Loucy (cell line): ENCODE data around the gene C9orf153.

Source experiments
- H2AFZ ChIP-seq: fragments of 200-600 bp; sonication (generic); 2 replicates; pipeline ENCODE4 v1.6.0; 2016; ENCODE audit warnings: antibody characterized with exemption, mild to moderate bottlenecking, low read length, moderate library complexity
- H3F3A ChIP-seq: fragments of 200-600 bp; 2 replicates; pipeline ENCODE4 v1.6.0; 2016; ENCODE audit warnings: antibody characterized with exemption, low read depth, mild to moderate bottlenecking
- H3K27me3 ChIP-seq: fragments of 200-600 bp; sonication (generic); 2 replicates; pipeline ENCODE4 v1.6.1; 2014; ENCODE audit warnings: low read length, mild to moderate bottlenecking; ENCODE audit not compliant: insufficient read depth, poor library complexity, severe bottlenecking
- H3K36me3 ChIP-seq: fragments of 200-600 bp; sonication (generic); 2 replicates; pipeline ENCODE4 v1.6.1; 2016; ENCODE audit warnings: low read length; ENCODE audit not compliant: insufficient read depth
- H3K4me1 ChIP-seq: fragments of 200-600 bp; sonication (generic); 2 replicates; pipeline ENCODE4 v1.5.1; 2014; ENCODE audit warnings: low read length, mild to moderate bottlenecking; ENCODE audit not compliant: insufficient read depth, poor library complexity, severe bottlenecking
- H3K4me2 ChIP-seq: fragments of 200-600 bp; sonication (generic); 2 replicates; pipeline ENCODE4 v1.6.0; 2014; ENCODE audit warnings: antibody characterized with exemption, low read length, low read depth, mild to moderate bottlenecking; ENCODE audit not compliant: poor library complexity, severe bottlenecking
- H3K4me3 ChIP-seq: fragments of 200-600 bp; sonication (generic); 2 replicates; pipeline ENCODE4 v1.5.1; 2014; ENCODE audit warnings: low read length, mild to moderate bottlenecking, mixed read lengths; ENCODE audit not compliant: poor library complexity, severe bottlenecking
- H3K79me2 ChIP-seq: fragments of 200-600 bp; sonication (generic); 2 replicates; pipeline ENCODE4 v1.6.1; 2014; ENCODE audit warnings: low read length; ENCODE audit not compliant: insufficient read depth
- H3K9ac ChIP-seq: fragments of 200-600 bp; sonication (generic); 2 replicates; pipeline ENCODE4 v1.6.0; 2014; ENCODE audit warnings: mild to moderate bottlenecking, low read depth, low read length, moderate library complexity; ENCODE audit not compliant: poor library complexity, severe bottlenecking
- H3K9me2 ChIP-seq: fragments of 200-600 bp; sonication (generic); replicated peaks from 2 replicates; pipeline ENCODE4 v1.6.1; 2016; ENCODE audit warnings: low read depth, low read length, mixed read lengths
- H3K9me3 ChIP-seq: fragments of 200-600 bp; sonication (generic); 2 replicates; pipeline ENCODE4 v1.6.1; 2014; ENCODE audit warnings: mild to moderate bottlenecking, antibody characterized with exemption, low read length, low read depth; ENCODE audit not compliant: insufficient read depth
- H4K20me1 ChIP-seq: fragments of 200-600 bp; sonication (generic); 2 replicates; pipeline ENCODE4 v1.6.0; 2014; ENCODE audit warnings: antibody characterized with exemption, low read length, mild to moderate bottlenecking; ENCODE audit not compliant: insufficient read depth, poor library complexity, severe bottlenecking
- CTCF ChIP-seq: fragments of 200-600 bp; sonication (generic); conservative IDR thresholded peaks from 2 replicates; pipeline ENCODE4 v1.5.1; 2014; ENCODE audit warnings: mild to moderate bottlenecking, antibody characterized with exemption, low read length
- EZH2phosphoT487 ChIP-seq: fragments of 200-600 bp; IDR thresholded peaks from 2 replicates; pipeline ENCODE4 v1.6.1; 2018; ENCODE audit warnings: antibody characterized with exemption, mild to moderate bottlenecking, moderate library complexity, borderline replicate concordance

Gene C9orf153

DNA sequence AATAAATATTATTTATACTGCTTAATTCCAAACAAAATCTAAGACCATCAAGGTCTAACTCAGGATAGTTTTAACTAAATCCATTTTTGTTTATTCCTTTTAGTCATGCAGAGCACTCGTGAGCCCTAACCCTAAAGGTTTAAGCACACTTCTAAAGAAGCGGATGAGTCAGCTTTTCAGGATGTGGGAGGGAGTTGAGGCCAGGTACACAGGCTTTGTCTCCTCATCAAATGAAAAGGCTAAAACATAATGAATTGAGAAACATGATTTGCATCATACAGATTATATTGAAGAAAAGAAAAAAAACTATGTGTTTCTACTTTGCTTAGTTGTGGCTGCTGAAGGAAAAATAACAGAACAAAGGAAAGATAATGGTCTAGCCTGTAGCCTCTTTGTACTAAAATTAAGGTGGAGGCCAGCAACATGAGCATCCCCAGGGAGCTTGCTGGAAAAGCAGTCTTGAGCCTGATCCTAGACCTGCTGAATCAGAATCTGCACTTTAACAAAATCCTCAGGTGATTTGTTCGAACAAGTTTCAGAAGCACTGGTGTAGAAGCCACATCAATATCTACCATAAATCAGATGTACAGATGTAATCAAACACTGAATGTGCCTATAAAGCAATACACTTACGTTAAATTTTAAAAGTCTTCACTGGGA, 44.0 kb upstream of the C9orf153 start:
- H3K4me1 ChIP-seq = peaks cover 14% of the 10 kb centered on the region
- H3K4me2 ChIP-seq = no peak overlapping the region
- H3K27me3 ChIP-seq = no peaks in the 10 kb centered on the region
- TF ChIP-seq EZH2phosphoT487 (no peak), CTCF (no peak)
- H3K9ac ChIP-seq = no peak overlapping the region
- peaks cover 80% of the 10 kb centered on the region; the same call in 1 of the 2 replicates for H3K36me3 ChIP-seq
- H3K9me2 ChIP-seq = no peaks in the 10 kb centered on the region
- no peaks in the 10 kb centered on the region for H3F3A ChIP-seq
- no peaks in the 10 kb centered on the region for H3K79me2 ChIP-seq
- no peak overlapping the region for H3K4me3 ChIP-seq
- H4K20me1 ChIP-seq = no peaks in the 10 kb centered on the region
- no peak overlapping the region for H2AFZ ChIP-seq
- no peaks in the 10 kb centered on the region for H3K9me3 ChIP-seq

GRCh38 chr9:86301686-86302085, 42.2 kb upstream of the C9orf153 start:
- no peaks in the 10 kb centered on the region for H3K27me3 ChIP-seq
- no peak overlapping the region for H3K9ac ChIP-seq
- no peaks in the 10 kb centered on the region for H3K9me3 ChIP-seq
- peaks cover 78% of the 10 kb centered on the region; the same call in 1 of the 2 replicates for H3K36me3 ChIP-seq
- H3F3A ChIP-seq = no peaks in the 10 kb centered on the region
- peaks cover 14% of the 10 kb centered on the region for H3K4me1 ChIP-seq
- no peak overlapping the region for H3K4me2 ChIP-seq
- no peaks in the 10 kb centered on the region for H4K20me1 ChIP-seq
- no peaks in the 10 kb centered on the region for H3K9me2 ChIP-seq
- no peaks in the 10 kb centered on the region for H3K79me2 ChIP-seq
- H2AFZ ChIP-seq = no peak overlapping the region
- H3K4me3 ChIP-seq = no peak overlapping the region
- TF ChIP-seq EZH2phosphoT487 = no peak
- no peak for TF ChIP-seq CTCF

GRCh38 chr9:86300701-86301100, 41.2 kb upstream of the C9orf153 start:
- no peak overlapping the region for H2AFZ ChIP-seq
- peaks cover 75% of the 10 kb centered on the region; the same call in 1 of the 2 replicates for H3K36me3 ChIP-seq
- no peak for TF ChIP-seq CTCF
- no peak for TF ChIP-seq EZH2phosphoT487
- H3F3A ChIP-seq = no peaks in the 10 kb centered on the region
- no peaks in the 10 kb centered on the region for H4K20me1 ChIP-seq
- H3K9me2 ChIP-seq = no peaks in the 10 kb centered on the region
- no peaks in the 10 kb centered on the region for H3K9me3 ChIP-seq
- no peak overlapping the region for H3K4me3 ChIP-seq
- H3K4me1 ChIP-seq = peaks cover 14% of the 10 kb centered on the region
- H3K4me2 ChIP-seq = no peak overlapping the region
- no peaks in the 10 kb centered on the region for H3K27me3 ChIP-seq
- H3K9ac ChIP-seq = no peak overlapping the region
- no peaks in the 10 kb centered on the region for H3K79me2 ChIP-seq
